Measurements from ENCODE around the gene PI4K2B. TPM values are rescaled to one million over a fixed set of nuclear protein-coding genes. Genes with fewer than 3 reads are reported as not detected.

The PI4K2B gene
- total and polyA plus RNA-seq, 10 of the 15 experiments (the other 5 are each of a cell fraction or from before 2014, with no cell fraction given), result 12.9 to 55.3 (median 40.7) TPM

GRCh38 chr4:25223802-25224375 lies 9.9 kb upstream of the PI4K2B start:
- ATAC-seq, result no peak
- ChIA-PET POLR2A (interaction anchor here (0.6 to 0.7 kb wide), 2 partner anchors 9 to 1409 kb away, joined by 3 to 6 read pairs; no protein-coding TSS in a partner anchor), RAD21 (ENCODE audit: unreplicated experiment) (interaction anchor here (0.7 kb wide), 1 partner anchor 122 kb away, joined by 3 read pairs; no protein-coding TSS in a partner anchor), CTCF (no interaction called here), SMC1A (ENCODE audit: uncharacterized antibody, unreplicated experiment) (interaction anchor here (0.7 to 1.7 kb wide), 3 partner anchors 20 to 85 kb away, joined by 3 read pairs; no protein-coding TSS in a partner anchor)
- Histone ChIP-seq H3K4me1 (ENCODE audit: control insufficient read depth, insufficient read depth, low read length) (no peaks in the 10 kb centered on the region), H3K4me3 (no peak overlapping the region), H3K36me3 (ENCODE audit: control insufficient read depth in 2 of 2, insufficient read depth in 2 of 2, low read length in 1 of 2) (no peaks in the 10 kb centered on the region), H3K79me2 (ENCODE audit: control insufficient read depth, insufficient read depth, low read length) (no peaks in the 10 kb centered on the region), H3K27me3 (replicated peaks in 1 of 2; ENCODE audit: control insufficient read depth in 2 of 2, insufficient read depth in 2 of 2, low read length in 1 of 2) (no peaks in the 10 kb centered on the region), H3K9me3 (replicated peaks; ENCODE audit: control insufficient read depth, insufficient read depth, low read length) (peaks cover 10% of the 10 kb centered on the region; the same call in 2 of the 3 replicates), H3K4me2 (ENCODE audit: control insufficient read depth, insufficient read depth) (no peak overlapping the region), H2AFZ (ENCODE audit: control insufficient read depth, low read depth, low read length) (no peak overlapping the region), H4K20me1 (ENCODE audit: control insufficient read depth, insufficient read depth) (no peaks in the 10 kb centered on the region), H3K27ac (ENCODE audit: control insufficient read depth, insufficient read depth) (no peak overlapping the region), H3K9ac (ENCODE audit: control insufficient read depth, insufficient read depth, low read length) (no peak overlapping the region)
- TF ChIP-seq ZNF217 (IDR thresholded peaks at IDR 0.05) (0 out of 2 replicates have a peak, but pooled peaks have one; percentile 25), DPF2 (IDR thresholded peaks at IDR 0.05) (no peak), CEBPZ (IDR thresholded peaks at IDR 0.05; ENCODE audit: low read depth, low read length) (peak; percentile 81), SP1 (IDR thresholded peaks at IDR 0.05; ENCODE audit: low read depth, low read length) (peak; percentile 38), IRF4 (IDR thresholded peaks at IDR 0.05; ENCODE audit: low read depth, low read length) (no peak), SKIL (IDR thresholded peaks at IDR 0.05; ENCODE audit: low read depth, poor library complexity, severe bottlenecking) (peak; percentile 37), CBX5 (IDR thresholded peaks at IDR 0.05; ENCODE audit: low read depth) (peak; percentile 100), YY1 (IDR thresholded peaks at IDR 0.05; ENCODE audit: low read depth, low read length) (peak; percentile 76), RELB (IDR thresholded peaks at IDR 0.05; ENCODE audit: low read depth) (peak; percentile 74), ZNF24 (IDR thresholded peaks at IDR 0.05) (0 out of 2 replicates have a peak, but pooled peaks have one; percentile 17), STAT3 (IDR thresholded peaks at IDR 0.05; ENCODE audit: low read depth, low read length) (0 out of 2 replicates have a peak, but pooled peaks have one; percentile 35), BACH1 (IDR thresholded peaks at IDR 0.05; ENCODE audit: borderline replicate concordance) (no peak), SREBF1 (IDR thresholded peaks at IDR 0.05; ENCODE audit: low read length) (no peak), TCF12 (IDR thresholded peaks at IDR 0.05; ENCODE audit: low read depth, low read length) (peak; percentile 23; the same call in 1 of the 2 replicates)
- no peak for FAIRE-seq
- in situ Hi-C loops (cut with MboI) (no loop called here), intact Hi-C loops (cut with micrococcal nuclease; ENCODE audit: unreplicated experiment) (no loop called here)
- 62% methylated on average over 6 of the region's 7 CpGs for WGBS (ENCODE audit: insufficient coverage, insufficient replicate concordance, low lambda C conversion rate, missing lambda C conversion rate)
- BruUV-seq (replicated peaks), result no TSS peak
- no peak for DNase-seq (ENCODE audit: low read depth, low spot score)
